Vagina (tissue), 2 donors: ENCODE data around the gene KRT6C.

ENCODE experiments used
- CTCF ChIP-seq, 3 experiments: fragments of 450-650 bp in 2 of 3; fragments of 200-600 bp in 1 of 3; sonication (generic) in 1 of 3; IDR thresholded peaks; one replicate each; pipeline ENCODE4 v1.5.1; 2017 to 2019; ENCODE audit warnings: antibody characterized with exemption in 3 of 3, mild to moderate bottlenecking in 2 of 3, moderate library complexity in 2 of 3
- POLR2A ChIP-seq, 2 donors: fragments of 450-650 bp; IDR thresholded peaks; one replicate each; pipeline ENCODE4 v1.6.1; 2017; ENCODE audit warnings: antibody characterized with exemption in 2 of 2, mild to moderate bottlenecking in 2 of 2, moderate library complexity in 2 of 2

- TF ChIP-seq POLR2A (IDR thresholded peaks at IDR 0.05) (no peak), CTCF (IDR thresholded peaks at IDR 0.05) (no peak)
These were observed 32.2 kb downstream of the KRT6C start for GRCh38 chr12:52441320-52441911.
